HepG2 (cell line): ENCODE data around the gene GAS2L2. TPM values are rescaled to one million over a fixed set of nuclear protein-coding genes. Genes with fewer than 3 reads are reported as not detected.

Source experiments
- ATAC-seq: fragments of 200-7000 bp; cut with Tn5 transposase; 3 replicates; pipeline ENCODE4 v1.9.1; 2020; ENCODE audit warnings: mild to moderate bottlenecking, moderate library complexity
- BruUV-seq: library from RNA; stranded (reverse); fragments of 400-500 nt; replicated peaks from 2 replicates; lab custom pipeline; 2021; lab: Mats Ljungman, UMichigan
- CTCF ChIA-PET: fragments of 300-600 bp; formaldehyde crosslinking; extraction: SDS; loops from one replicate; lab custom pipeline; 2021; ENCODE audit warnings: low total read pairs, inconsistent platforms, low intra/inter-chr PET ratio; lab: Yijun Ruan, JAX
- POLR2A ChIA-PET: fragments of 350-600 bp; sonication (Branson Sonifier 250); formaldehyde crosslinking; loops from one replicate; lab custom pipeline; 2020; ENCODE audit warnings: antibody characterized with exemption, inconsistent platforms; lab: Yijun Ruan, JAX
- DNase-seq: peaks from one replicate; pipeline ENCODE4 v3.0.0-alpha.2; 2015; ENCODE audit warnings: low spot score
- FAIRE-seq: peaks from 3 replicates; lab custom pipeline; 2011; peaks lifted over from hg19 to GRCh38; lab: Jason Lieb, UNC
- H2AFZ ChIP-seq: one replicate; pipeline ENCODE4 v1.6.1; 2011; ENCODE audit warnings: low read length, inconsistent platforms
- H3K27ac ChIP-seq: fragments of 300-600 bp; 3 replicates; pipeline ENCODE4 v1.8.0; 2011; ENCODE audit warnings: mixed run types, mild to moderate bottlenecking, mixed read lengths, low read length, inconsistent platforms; ENCODE audit not compliant: insufficient read depth; ENCODE audit errors: extremely low read length
- H3K27me3 ChIP-seq, 2 experiments: fragments of 200-600 bp in 1 of 2; 2 replicates in 1 of 2; 3 replicates in 1 of 2; pipeline versions ENCODE4 v1.6.0 to v1.8.0; 2011; ENCODE audit warnings: low read length in 2 of 2, mild to moderate bottlenecking in 2 of 2, moderate library complexity in 2 of 2, inconsistent platforms in 1 of 2; ENCODE audit not compliant: insufficient read depth in 2 of 2, control insufficient read depth in 1 of 2
- H3K36me3 ChIP-seq, 2 experiments: fragments of 200-600 bp in 1 of 2; replicated peaks in 1 of 2; 2 replicates in 1 of 2; 3 replicates in 1 of 2; pipeline versions ENCODE4 v1.5.1 to v1.8.0; 2011; ENCODE audit warnings: low read length in 2 of 2, inconsistent platforms in 1 of 2; ENCODE audit not compliant: insufficient read depth in 2 of 2, control insufficient read depth in 1 of 2
- H3K4me1 ChIP-seq: 2 replicates; pipeline ENCODE4 v1.5.1; 2012; ENCODE audit warnings: low read length, inconsistent platforms; ENCODE audit not compliant: insufficient read depth
- H3K4me2 ChIP-seq: 2 replicates; pipeline ENCODE4 v1.6.0; 2011; ENCODE audit warnings: low read depth, low read length, inconsistent platforms
- H3K4me3 ChIP-seq, 3 experiments: fragments of 200-600 bp in 1 of 3; sonication (generic), shearing (Covaris generic) in 1 of 3; replicated peaks in 1 of 3; 2 replicates each; pipeline ENCODE4 v1.5.1; 2011 to 2016; ENCODE audit warnings: low read length in 3 of 3, inconsistent platforms in 2 of 3, low read depth in 2 of 3, mild to moderate bottlenecking in 2 of 3, control low read depth in 1 of 3, mixed read lengths in 1 of 3; ENCODE audit not compliant: insufficient read depth in 1 of 3
- H3K79me2 ChIP-seq: one replicate; pipeline ENCODE4 v1.6.1; 2011; ENCODE audit warnings: low read length, inconsistent platforms; ENCODE audit not compliant: insufficient read depth
- H3K9ac ChIP-seq: 2 replicates; pipeline ENCODE4 v1.6.0; 2011; ENCODE audit warnings: mild to moderate bottlenecking, low read depth, low read length, inconsistent platforms; ENCODE audit not compliant: insufficient read depth
- H3K9me3 ChIP-seq: 2 replicates; pipeline ENCODE4 v1.5.1; 2012; ENCODE audit warnings: mild to moderate bottlenecking, low read length
- H4K20me1 ChIP-seq: 2 replicates; pipeline ENCODE4 v1.6.0; 2011; ENCODE audit warnings: inconsistent platforms, mild to moderate bottlenecking, low read length, moderate library complexity; ENCODE audit not compliant: insufficient read depth
- ZNF263 ChIP-seq: sonication (generic); formaldehyde crosslinking; IDR thresholded peaks from 2 replicates; pipeline ENCODE4 v1.4.0; 2020; ENCODE audit warnings: missing genetic modification reagents
- ZNF775 ChIP-seq: sonication (generic); formaldehyde crosslinking; IDR thresholded peaks from 2 replicates; pipeline ENCODE4 v1.4.0; 2020; ENCODE audit warnings: missing genetic modification reagents, mild to moderate bottlenecking, moderate library complexity, borderline replicate concordance
- ZUFSP ChIP-seq: sonication (generic); formaldehyde crosslinking; IDR thresholded peaks from 2 replicates; pipeline ENCODE4 v1.9.0; 2021; ENCODE audit warnings: missing genetic modification reagents, mild to moderate bottlenecking, borderline replicate concordance
- WGBS: methylation state at CpG from one replicate; pipeline ENCODE4 v1.1.6; 2017; ENCODE audit warnings: low lambda C conversion rate; 5-methylcytosine and 5-hydroxymethylcytosine counted together
- in situ Hi-C: cut with HindIII; loops from 2 replicates; pipeline ENCODE4 v1.10.0; 2017; ENCODE audit warnings: low pct_unique_long_range_greater_than_20kb; ENCODE audit not compliant: extremely low pct_ligation_motif_present
- intact Hi-C: fragments of 100-400 bp; cut with micrococcal nuclease; formaldehyde crosslinking; loops from one replicate; pipeline ENCODE4 v1.10.0; 2022; ENCODE audit not compliant: unreplicated experiment
- polyA plus RNA-seq, 8 experiments: library from polyadenylated mRNA; depleted of rRNA in 3 of 8; stranded (reverse) in 7 of 8; unstranded in 1 of 8; fragments of >200 nt; fragmentation: Illumina TruSeq in 4 of 8; extraction: Trizol in 4 of 8; gene quantifications; 2 replicates each; pipeline versions ENCODE4 v1.2.1 to v1.2.3, GENCODE V29; 2011 to 2016; ENCODE audit warnings: low read depth in 4 of 8, missing spikeins in 1 of 8, mixed read lengths in 1 of 8; ENCODE audit not compliant: insufficient read depth in 1 of 8
- total RNA-seq, 5 experiments: library from RNA; depleted of rRNA; stranded (reverse); fragments of >200 nt; fragmentation: Illumina TruSeq; extraction: Trizol; gene quantifications; 2 replicates each; pipeline ENCODE4 v1.2.3, GENCODE V29; 2016; ENCODE audit warnings: low read depth in 1 of 5
- TF ChIP-seq, protein P1 (sequence below): sonication (generic); formaldehyde crosslinking; IDR thresholded peaks from 2 replicates; pipeline ENCODE4 v1.5.0; 2020; ENCODE audit warnings: mild to moderate bottlenecking, missing genetic modification reagents

Gene GAS2L2
- total and polyA plus RNA-seq, 2 of the 13 experiments (the other 11 are each of a cell fraction or from before 2014, with no cell fraction given), result not detected

DNA sequence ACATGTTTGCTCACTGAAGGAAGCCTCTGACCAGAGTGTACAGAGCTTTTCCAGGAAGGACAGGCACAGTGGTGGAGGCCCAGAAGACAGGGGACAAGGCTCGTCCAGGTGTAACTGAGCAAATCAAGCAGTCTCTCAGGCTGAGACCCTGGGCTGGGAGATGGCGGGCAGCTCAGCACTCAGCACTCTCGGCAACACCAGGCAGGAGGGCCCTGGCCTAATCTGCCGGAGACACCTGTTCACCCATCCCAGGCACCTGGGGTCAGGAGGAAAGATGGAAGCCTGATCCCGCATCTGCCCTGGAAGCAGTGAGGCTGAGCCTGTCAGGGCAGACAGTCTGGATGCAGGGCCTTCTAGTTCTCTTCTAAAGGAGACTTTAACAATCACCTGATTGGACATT, 16.8 kb downstream of the GAS2L2 start:
- Histone ChIP-seq H3K9ac (no peak overlapping the region), H2AFZ (no peak overlapping the region), H4K20me1 (no peaks in the 10 kb centered on the region), H3K36me3 (no peaks in the 10 kb centered on the region), H3K4me1 (peaks cover 13% of the 10 kb centered on the region), H3K4me2 (no peak overlapping the region), H3K27me3 (no peaks in the 10 kb centered on the region), H3K9me3 (no peaks in the 10 kb centered on the region), H3K79me2 (peaks cover 2% of the 10 kb centered on the region)
- 80% methylated on average over 1 of the region's 5 CpGs for WGBS
- POLR2A ChIA-PET, result no interaction called here
- TF ChIP-seq, protein P1, sequence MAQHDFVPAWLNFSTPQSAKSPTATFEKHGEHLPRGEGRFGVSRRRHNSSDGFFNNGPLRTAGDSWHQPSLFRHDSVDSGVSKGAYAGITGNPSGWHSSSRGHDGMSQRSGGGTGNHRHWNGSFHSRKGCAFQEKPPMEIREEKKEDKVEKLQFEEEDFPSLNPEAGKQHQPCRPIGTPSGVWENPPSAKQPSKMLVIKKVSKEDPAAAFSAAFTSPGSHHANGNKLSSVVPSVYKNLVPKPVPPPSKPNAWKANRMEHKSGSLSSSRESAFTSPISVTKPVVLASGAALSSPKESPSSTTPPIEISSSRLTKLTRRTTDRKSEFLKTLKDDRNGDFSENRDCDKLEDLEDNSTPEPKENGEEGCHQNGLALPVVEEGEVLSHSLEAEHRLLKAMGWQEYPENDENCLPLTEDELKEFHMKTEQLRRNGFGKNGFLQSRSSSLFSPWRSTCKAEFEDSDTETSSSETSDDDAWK, result no peak
- TF ChIP-seq ZUFSP (CRISPR knock-in tag), result no peak
- no peak for TF ChIP-seq ZNF775 (CRISPR knock-in tag)
- TF ChIP-seq ZNF263 (CRISPR knock-in tag), result no peak
- TF ChIP-seq, all 625 proteins: peak for 0
- Histone ChIP-seq H3K27ac (no peak overlapping the region), H3K4me3 (no peak overlapping the region)
- FAIRE-seq (no peak), ATAC-seq (no peak), DNase-seq (no peak)
- CTCF ChIA-PET, result no interaction called here
- in situ Hi-C loops, result loop anchor here (25.0 kb wide), 1 partner anchor 424 kb away; no protein-coding TSS in a partner anchor
- no TSS peak for BruUV-seq
- intact Hi-C loops, result no loop called here
